Pancreas (tissue), 10 donors: ENCODE measurements around the gene ST8SIA2. TPM values are rescaled to one million over a fixed set of nuclear protein-coding genes. Genes with fewer than 3 reads are reported as not detected.

Experiments
- ATAC-seq, 4 donors: fragments of 200-7000 bp; cut with Tn5 transposase; one replicate each; pipeline versions ENCODE4 v1.8.0 to v1.9.1; 2020; ENCODE audit warnings: mild to moderate bottlenecking in 4 of 4, moderate library complexity in 4 of 4
- DNase-seq, 6 donors: peaks; one replicate each; pipeline ENCODE4 v3.0.0-alpha.2; 2020
- FAIRE-seq: peaks from 2 replicates; lab custom pipeline; 2012; peaks lifted over from hg19 to GRCh38; lab: Jason Lieb, UNC
- H3K27ac ChIP-seq, 4 donors: fragments of 200-600 bp; sonication (generic); 1 replicate in 3 of 4; 2 replicates in 1 of 4; pipeline versions ENCODE4 v1.5.0 to v1.8.0; 2020
- H3K27me3 ChIP-seq, 4 donors: fragments of 200-600 bp; one replicate each; pipeline ENCODE4 v1.8.0; 2021
- H3K36me3 ChIP-seq, 3 donors: fragments of 200-600 bp; sonication (generic) in 1 of 3; one replicate each; pipeline versions ENCODE4 v1.5.0 to v1.8.0; 2020 to 2021
- H3K4me1 ChIP-seq, 3 donors: fragments of 200-600 bp; one replicate each; pipeline ENCODE4 v1.8.0; 2021
- H3K4me3 ChIP-seq, 4 donors: fragments of 200-600 bp; sonication (generic) in 2 of 4; one replicate each; pipeline versions ENCODE4 v1.5.0 to v1.8.0; 2020 to 2021
- H3K9me3 ChIP-seq, 4 donors: fragments of 200-600 bp; one replicate each; pipeline ENCODE4 v1.8.0; 2021
- WGBS, 2 donors: extraction: QIAGEN DNeasy Blood & Tissue Kit; methylation state at CpG; one replicate each; pipeline ENCODE4 v1.1.7; 2013; 5-methylcytosine and 5-hydroxymethylcytosine counted together
- intact Hi-C, 3 donors: fragments of 100-400 bp; cut with DNase I; formaldehyde crosslinking; loops; one replicate each; pipeline versions ENCODE4 v1.11.1 to v1.14.2; 2022
- polyA plus RNA-seq, 2 donors: library from polyadenylated mRNA; stranded (reverse); fragments of 200-250 nt; gene quantifications; one replicate each; pipeline ENCODE4 v1.2.3, GENCODE V29; 2013
- total RNA-seq, 6 donors: library from RNA; stranded (reverse); fragmentation: NEBNext Ultra II Directional in 4 of 6; extraction: Animal tissue kit (Norgen Biotek cat#: 25700) in 4 of 6; gene quantifications; one replicate each; pipeline versions ENCODE4 v1.2.1 to v1.2.4, GENCODE V29; 2021 to 2023
- TF ChIP-seq, protein P1 (sequence below), 4 donors: fragments of 200-600 bp; sonication (generic) in 3 of 4; IDR thresholded peaks; one replicate each; pipeline versions ENCODE4 v1.5.0 to v1.8.0; 2021; ENCODE audit warnings: antibody characterized with exemption in 4 of 4
- donor health status: healthy with polysubstance abuse.
- donor health status: DM: no; HTN: no; CAD: no; lungs with moderate emphysema.
- donor health status: DM: no; HTN: no; CAD: no.
- donor health status: control.
- donor health status: control.
- donor health status: Bipolar disorder and iron deficiency.
- donor health status: DM: yes; HTN: yes; CAD: no.
- donor health status: DM: no; HTN: no; CAD: no.
- donor health status: DM: no; HTN: no; CAD: no.
- donor health status: DM: yes; HTN: yes; CAD: no.

Gene ST8SIA2
- total and polyA plus RNA-seq, 8 donors: 0.02 to 0.19 TPM; not detected in 6

DNA sequence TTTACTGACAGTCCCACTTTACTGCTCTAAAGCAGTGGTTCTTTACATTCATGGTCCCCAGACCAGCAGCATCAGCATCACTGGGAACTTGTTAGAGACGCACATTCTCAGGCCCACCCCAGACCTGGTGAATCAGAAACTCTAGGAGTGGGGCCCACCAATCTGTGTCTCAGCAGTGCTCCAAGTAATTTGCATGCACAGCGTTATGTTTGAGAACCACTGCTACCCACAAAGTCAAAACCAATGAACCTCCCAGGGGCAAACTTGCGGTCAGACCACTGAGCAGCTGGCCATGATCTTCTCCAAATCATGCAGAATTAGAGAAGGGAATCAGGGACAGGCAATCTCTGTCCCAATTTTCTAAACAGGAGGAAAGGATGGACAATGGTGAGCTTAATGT is 58.5 kb downstream of the ST8SIA2 start:
- ATAC-seq (no peak), DNase-seq (no peak), FAIRE-seq (no peak)
- H3K4me3 ChIP-seq: no peak overlapping the region
- H3K27ac ChIP-seq: no peak overlapping the region
- TF ChIP-seq, protein P1, sequence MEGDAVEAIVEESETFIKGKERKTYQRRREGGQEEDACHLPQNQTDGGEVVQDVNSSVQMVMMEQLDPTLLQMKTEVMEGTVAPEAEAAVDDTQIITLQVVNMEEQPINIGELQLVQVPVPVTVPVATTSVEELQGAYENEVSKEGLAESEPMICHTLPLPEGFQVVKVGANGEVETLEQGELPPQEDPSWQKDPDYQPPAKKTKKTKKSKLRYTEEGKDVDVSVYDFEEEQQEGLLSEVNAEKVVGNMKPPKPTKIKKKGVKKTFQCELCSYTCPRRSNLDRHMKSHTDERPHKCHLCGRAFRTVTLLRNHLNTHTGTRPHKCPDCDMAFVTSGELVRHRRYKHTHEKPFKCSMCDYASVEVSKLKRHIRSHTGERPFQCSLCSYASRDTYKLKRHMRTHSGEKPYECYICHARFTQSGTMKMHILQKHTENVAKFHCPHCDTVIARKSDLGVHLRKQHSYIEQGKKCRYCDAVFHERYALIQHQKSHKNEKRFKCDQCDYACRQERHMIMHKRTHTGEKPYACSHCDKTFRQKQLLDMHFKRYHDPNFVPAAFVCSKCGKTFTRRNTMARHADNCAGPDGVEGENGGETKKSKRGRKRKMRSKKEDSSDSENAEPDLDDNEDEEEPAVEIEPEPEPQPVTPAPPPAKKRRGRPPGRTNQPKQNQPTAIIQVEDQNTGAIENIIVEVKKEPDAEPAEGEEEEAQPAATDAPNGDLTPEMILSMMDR (IDR thresholded peaks at IDR 0.05): no peak
- 62 to 72% methylated on average over 3 of the region's 3 CpGs for WGBS, 2 donors
- no peaks in the 10 kb centered on the region for H3K9me3 ChIP-seq
- intact Hi-C loops: no loop called here
- H3K4me1 ChIP-seq: no peaks in the 10 kb centered on the region
- no peaks in the 10 kb centered on the region for H3K27me3 ChIP-seq
- no peaks in the 10 kb centered on the region for H3K36me3 ChIP-seq

DNA sequence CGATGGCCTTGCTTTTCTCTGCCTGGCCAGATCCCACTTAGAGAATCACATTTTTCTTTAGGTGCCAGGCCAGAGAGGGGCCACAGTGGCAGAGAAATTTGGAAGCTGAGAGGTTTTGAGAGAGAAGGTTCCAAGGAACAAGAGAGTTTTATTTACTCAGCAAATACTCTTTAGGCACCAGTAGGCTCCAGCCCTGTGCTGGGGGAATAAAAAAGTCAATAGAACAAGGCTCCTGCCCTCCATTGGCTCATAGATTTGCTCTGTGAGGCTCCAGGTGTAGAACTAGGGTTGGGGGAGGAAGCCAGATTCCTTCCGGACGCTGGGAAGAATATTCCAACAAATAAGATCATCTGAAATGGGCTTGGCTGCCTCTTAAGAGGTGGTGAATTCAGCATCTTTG is 59.9 kb downstream of the ST8SIA2 start:
- no peak for FAIRE-seq
- WGBS, 2 donors: 53 to 59% methylated on average over 3 of the region's 3 CpGs
- Histone ChIP-seq H3K27me3 (no peaks in the 10 kb centered on the region), H3K36me3 (no peaks in the 10 kb centered on the region), H3K4me3 (no peak overlapping the region), H3K4me1 (no peaks in the 10 kb centered on the region), H3K27ac (no peak overlapping the region), H3K9me3 (no peaks in the 10 kb centered on the region)
- intact Hi-C loops: no loop called here
- TF ChIP-seq, protein P1 (IDR thresholded peaks at IDR 0.05): no peak
- no peak for ATAC-seq
- DNase-seq: no peak

GRCh38 chr15:92454555-92455105 is 60.9 kb downstream of the ST8SIA2 start:
- FAIRE-seq: no peak
- ATAC-seq: no peak
- no peaks in the 10 kb centered on the region for H3K4me1 ChIP-seq
- intact Hi-C loops: no loop called here
- no peak for DNase-seq
- no peaks in the 10 kb centered on the region for H3K9me3 ChIP-seq
- no peak overlapping the region for H3K27ac ChIP-seq
- H3K36me3 ChIP-seq: no peaks in the 10 kb centered on the region
- TF ChIP-seq, protein P1 (IDR thresholded peaks at IDR 0.05): no peak
- WGBS, 2 donors: 92 to 95% methylated on average over 7 of the region's 7 CpGs
- no peaks in the 10 kb centered on the region for H3K27me3 ChIP-seq
- H3K4me3 ChIP-seq: no peak overlapping the region

DNA sequence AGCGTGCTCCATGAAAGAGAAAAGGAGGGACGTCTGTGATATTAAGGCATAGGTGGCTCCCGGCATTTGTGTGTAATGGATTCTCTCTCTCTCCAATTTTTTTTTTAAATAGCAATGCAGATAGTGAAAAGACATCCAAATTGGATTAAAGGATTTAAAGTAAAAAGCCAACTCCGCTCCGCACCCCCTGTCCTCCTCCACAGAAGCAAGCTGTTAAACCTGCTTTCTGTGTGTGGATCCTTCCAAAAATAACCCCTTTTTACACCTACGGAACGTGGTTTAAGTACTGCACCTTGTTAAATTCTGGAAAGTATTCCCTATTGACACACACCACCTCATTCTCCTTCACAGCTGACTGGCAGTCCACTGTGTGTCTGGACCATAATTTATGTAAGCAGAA is 61.6 kb downstream of the ST8SIA2 start:
- WGBS, 2 donors: 84 to 91% methylated on average over 7 of the region's 7 CpGs
- no peak for ATAC-seq
- intact Hi-C loops: no loop called here
- no peaks in the 10 kb centered on the region for H3K9me3 ChIP-seq
- no peaks in the 10 kb centered on the region for H3K36me3 ChIP-seq
- no peaks in the 10 kb centered on the region for H3K27me3 ChIP-seq
- H3K4me1 ChIP-seq: no peaks in the 10 kb centered on the region
- no peak overlapping the region for H3K4me3 ChIP-seq
- no peak for DNase-seq
- FAIRE-seq: no peak
- TF ChIP-seq, protein P1 (IDR thresholded peaks at IDR 0.05): no peak
- H3K27ac ChIP-seq: no peak overlapping the region

DNA sequence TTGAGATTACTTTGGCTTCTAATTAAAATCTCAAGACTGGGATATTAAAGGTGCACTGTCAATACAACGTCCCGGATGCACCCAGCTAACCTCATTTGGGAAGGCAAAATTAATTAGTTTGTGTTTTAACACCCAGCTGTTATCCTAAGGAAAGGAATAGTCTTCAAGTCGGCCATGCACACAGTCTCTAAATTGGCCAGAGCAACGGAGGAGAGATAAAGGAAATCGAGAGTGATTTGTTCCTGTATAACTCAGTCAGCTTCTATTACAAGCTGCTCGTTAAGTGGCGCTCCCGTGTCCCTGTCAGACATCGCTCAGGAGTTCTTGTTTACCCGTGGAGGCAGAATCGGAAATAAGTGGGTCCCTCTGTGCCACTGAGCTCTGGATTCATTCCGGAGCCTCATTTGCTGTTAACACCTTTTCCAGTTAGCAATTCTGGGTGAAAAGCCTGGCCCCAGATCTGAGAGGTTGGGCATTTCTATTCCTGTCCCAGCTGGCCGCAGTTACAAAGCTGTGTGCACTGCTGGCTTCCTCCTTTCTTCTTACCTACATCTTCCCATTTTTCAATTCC is 63.9 kb downstream of the ST8SIA2 start:
- intact Hi-C loops: no loop called here
- no peaks in the 10 kb centered on the region for H3K36me3 ChIP-seq
- 46 to 64% methylated on average over 13 of the region's 13 CpGs for WGBS, 2 donors

More for the DNA sequence above, 63.9 kb downstream of the ST8SIA2 start:
- ATAC-seq (no peak), FAIRE-seq (no peak), DNase-seq (no peak)
- Histone ChIP-seq H3K4me3 (no peak overlapping the region), H3K9me3 (no peaks in the 10 kb centered on the region), H3K27me3 (no peaks in the 10 kb centered on the region), H3K4me1 (no peaks in the 10 kb centered on the region), H3K27ac (no peak overlapping the region)
- TF ChIP-seq, protein P1 (IDR thresholded peaks at IDR 0.05): no peak
